Gastrocnemius medialis (tissue), 4 donors: ENCODE measurements around the gene RABGAP1L. TPM values are rescaled to one million over a fixed set of nuclear protein-coding genes. Genes with fewer than 3 reads are reported as not detected.

ENCODE experiments used
- ATAC-seq, 2 donors: fragments of 150-250 bp; one replicate each; pipeline ENCODE4 v1.9.1; 2016
- DNase-seq, 2 donors: peaks; one replicate each; pipeline ENCODE4 v3.0.0-alpha.2; 2019
- H3K27ac ChIP-seq, 4 donors: fragments of 200-600 bp; sonication (generic); 1 replicate in 1 of 4; 2 replicates in 3 of 4; pipeline ENCODE4 v1.5.1; 2016 to 2018; ENCODE audit warnings: mild to moderate bottlenecking in 2 of 4, moderate library complexity in 1 of 4
- H3K27me3 ChIP-seq, 3 donors: fragments of 200-600 bp; sonication (generic) in 2 of 3; 1 replicate in 1 of 3; 2 replicates in 2 of 3; pipeline versions ENCODE4 v1.5.1 to v1.6.0; 2016 to 2019; ENCODE audit warnings: mild to moderate bottlenecking in 1 of 3, moderate library complexity in 1 of 3
- H3K36me3 ChIP-seq, 2 donors: fragments of 200-600 bp; sonication (generic) in 1 of 2; one replicate each; pipeline ENCODE4 v1.5.1; 2017 to 2018
- H3K4me1 ChIP-seq, 2 donors: fragments of 200-600 bp; sonication (generic) in 1 of 2; one replicate each; pipeline ENCODE4 v1.5.1; 2016 to 2017; ENCODE audit warnings: mild to moderate bottlenecking in 2 of 2
- H3K4me3 ChIP-seq, 4 donors: fragments of 200-600 bp; sonication (generic) in 3 of 4; 1 replicate in 1 of 4; 2 replicates in 3 of 4; pipeline ENCODE4 v1.5.1; 2016 to 2019; ENCODE audit warnings: mild to moderate bottlenecking in 2 of 4
- H3K9me3 ChIP-seq, 3 donors: fragments of 200-600 bp; sonication (generic) in 2 of 3; 1 replicate in 1 of 3; 2 replicates in 2 of 3; pipeline ENCODE4 v1.5.1; 2016 to 2019
- CTCF ChIP-seq, 5 experiments: fragments of 450-650 bp in 3 of 5; fragments of 200-600 bp in 2 of 5; sonication (generic) in 2 of 5; IDR thresholded peaks in 4 of 5; conservative IDR thresholded peaks in 1 of 5; 1 replicate in 4 of 5; 2 replicates in 1 of 5; pipeline ENCODE4 v1.5.1; 2016 to 2019; ENCODE audit warnings: antibody characterized with exemption in 5 of 5, mild to moderate bottlenecking in 3 of 5, moderate library complexity in 3 of 5
- POLR2A ChIP-seq, 2 donors: fragments of 450-650 bp; IDR thresholded peaks; one replicate each; pipeline ENCODE4 v1.6.1; 2017; ENCODE audit warnings: antibody characterized with exemption in 2 of 2, mild to moderate bottlenecking in 2 of 2, moderate library complexity in 2 of 2
- in situ Hi-C, 4 donors: fragments of 200-750 bp; cut with MboI; loops; one replicate each; pipeline versions ENCODE4 v1.15.0 to v1.8.0; 2017; ENCODE audit warnings: low sequenced_read_pairs in 4 of 4
- intact Hi-C: fragments of 100-400 bp; cut with DNase I; formaldehyde crosslinking; loops from one replicate; pipeline ENCODE4 v1.15.1; 2023; ENCODE audit warnings: low total_unique reads
- total RNA-seq, 4 donors: library from RNA; depleted of rRNA; stranded (reverse); fragments of >200 nt; gene quantifications; one replicate each; pipeline versions ENCODE4 v1.1.0 to v1.2.3, GENCODE V29; 2016

RABGAP1L gene
- total RNA-seq, 4 donors from 2014 or later, result 8.8 to 22.2 (median 14.9) TPM

DNA sequence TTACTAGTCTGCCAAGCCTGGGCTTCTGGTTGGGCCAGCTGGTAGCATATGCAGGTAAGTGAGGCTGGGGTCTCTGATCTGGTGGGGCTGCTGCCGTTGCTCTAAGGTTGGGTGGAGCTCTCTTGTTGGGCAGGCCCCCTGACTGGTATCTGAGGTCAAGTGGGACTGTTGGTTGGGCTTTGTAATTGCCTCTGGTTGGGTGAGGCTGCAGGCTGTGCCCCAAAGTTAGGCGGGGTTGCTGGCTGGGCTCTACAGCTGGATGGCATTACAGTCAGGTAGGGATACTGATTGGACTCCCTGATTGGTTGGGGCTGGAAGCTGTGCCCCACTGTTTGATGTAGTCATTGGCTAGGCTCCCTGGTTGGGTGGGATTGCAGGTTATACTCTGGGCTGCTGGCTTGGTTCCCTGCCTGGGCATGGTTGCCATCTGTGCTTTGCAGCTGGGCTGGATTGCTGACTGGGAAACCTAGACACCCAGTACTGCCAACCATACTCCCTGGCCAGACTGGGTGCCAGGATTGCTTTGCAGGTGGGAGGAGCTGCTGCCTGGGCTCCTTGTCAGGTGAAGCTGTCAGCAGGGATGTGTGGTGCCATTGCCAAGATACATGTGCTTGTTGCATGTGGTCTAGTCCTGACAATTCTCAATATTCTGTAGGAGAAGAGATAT is 130.5 kb downstream of the RABGAP1L start:
- Histone ChIP-seq H3K27me3 (no peaks in the 10 kb centered on the region), H3K4me3 (no peak overlapping the region), H3K36me3 (no peaks in the 10 kb centered on the region), H3K9me3 (no peaks in the 10 kb centered on the region), H3K4me1 (no peaks in the 10 kb centered on the region), H3K27ac (no peak overlapping the region)
- in situ Hi-C loops (no loop called here), intact Hi-C loops (no loop called here)
- ATAC-seq, result no peak
- TF ChIP-seq POLR2A (IDR thresholded peaks at IDR 0.05), result no peak
- TF ChIP-seq CTCF (IDR thresholded peaks at IDR 0.05 in 4 of 5, conservative IDR thresholded peaks at IDR 0.05 in 1 of 5), result no peak
- DNase-seq, result no peak

- DNase-seq, result no peak
- TF ChIP-seq POLR2A (IDR thresholded peaks at IDR 0.05) (no peak), CTCF (IDR thresholded peaks at IDR 0.05 in 4 of 5, conservative IDR thresholded peaks at IDR 0.05 in 1 of 5) (no peak)
- ATAC-seq, result no peak
- Histone ChIP-seq H3K27ac (no peak overlapping the region), H3K4me3 (no peak overlapping the region), H3K4me1 (no peaks in the 10 kb centered on the region), H3K36me3 (no peaks in the 10 kb centered on the region), H3K27me3 (no peaks in the 10 kb centered on the region), H3K9me3 (no peaks in the 10 kb centered on the region)
- in situ Hi-C loops (no loop called here), intact Hi-C loops (no loop called here)
These were observed 131.7 kb downstream of the RABGAP1L start for GRCh38 chr1:174291059-174291458.

DNA sequence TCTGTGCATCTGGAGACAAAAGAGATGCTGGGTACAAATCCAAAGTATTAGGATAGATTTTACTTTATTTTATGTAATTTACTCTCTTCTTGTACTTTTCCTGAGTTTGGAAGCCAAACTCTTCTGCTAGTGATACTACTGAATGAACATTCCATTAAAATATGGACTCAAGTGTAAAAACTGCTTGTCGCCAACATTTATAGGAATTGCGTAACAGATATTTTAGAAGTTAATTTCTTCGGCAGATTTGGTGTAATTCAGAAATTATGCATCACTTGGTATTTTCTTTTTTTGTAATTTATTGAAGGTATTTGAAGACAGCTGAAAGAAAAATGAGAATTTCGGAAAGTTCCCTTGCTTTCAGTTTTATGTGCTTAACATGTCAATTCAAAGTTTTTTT is 137.0 kb downstream of the RABGAP1L start:
- in situ Hi-C loops, result no loop called here
- no peak overlapping the region for H3K4me3 ChIP-seq
- peaks cover 0 to 6% of the 10 kb centered on the region in 2 donors for H3K36me3 ChIP-seq
- ATAC-seq (no peak), DNase-seq (no peak)
- no peak overlapping the region for H3K27ac ChIP-seq
- TF ChIP-seq POLR2A (IDR thresholded peaks at IDR 0.05) (no peak), CTCF (IDR thresholded peaks at IDR 0.05 in 4 of 5, conservative IDR thresholded peaks at IDR 0.05 in 1 of 5) (no peak)
- peaks cover 0 to under 1% (median 0%) of the 10 kb centered on the region in 3 donors for H3K9me3 ChIP-seq
- no peaks in the 10 kb centered on the region for H3K27me3 ChIP-seq
- intact Hi-C loops, result no loop called here
- H3K4me1 ChIP-seq, result no peaks in the 10 kb centered on the region

DNA sequence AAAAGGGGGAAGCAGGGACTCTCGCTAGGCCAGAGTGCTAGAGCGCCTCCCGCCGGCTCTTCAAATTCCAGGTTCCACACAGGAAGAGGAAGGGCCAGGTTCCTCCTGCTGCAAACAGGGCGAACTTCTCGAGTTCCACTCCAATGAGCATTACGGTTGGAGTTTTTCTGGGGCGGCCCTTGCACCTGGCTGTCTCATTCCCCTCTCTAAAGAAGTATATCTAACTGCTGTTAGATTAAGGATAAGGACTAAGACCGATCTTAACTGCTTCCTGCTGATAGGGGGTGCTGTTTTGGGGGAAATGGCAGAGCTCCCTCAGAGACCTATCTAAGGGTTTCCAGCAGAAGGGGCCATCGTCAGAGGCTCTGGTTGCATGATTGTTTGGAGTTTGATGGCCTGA is 138.0 kb downstream of the RABGAP1L start:
- intact Hi-C loops, result no loop called here
- H3K4me3 ChIP-seq, result no peak overlapping the region
- H3K27ac ChIP-seq, result no peak overlapping the region
- no peak for ATAC-seq
- TF ChIP-seq CTCF (IDR thresholded peaks at IDR 0.05 in 4 of 5, conservative IDR thresholded peaks at IDR 0.05 in 1 of 5), result no peak
- TF ChIP-seq POLR2A (IDR thresholded peaks at IDR 0.05), result no peak
- no peaks in the 10 kb centered on the region for H3K27me3 ChIP-seq
- H3K4me1 ChIP-seq, result no peaks in the 10 kb centered on the region
- no peak for DNase-seq
- in situ Hi-C loops, result no loop called here
- H3K36me3 ChIP-seq, result peaks cover 0 to 6% of the 10 kb centered on the region in 2 donors
- H3K9me3 ChIP-seq, result peaks cover 0 to 4% (median 0%) of the 10 kb centered on the region in 3 donors
